K562 (cell line): ENCODE data around the gene GPR162. TPM values are rescaled to one million over a fixed set of nuclear protein-coding genes. Genes with fewer than 3 reads are reported as not detected.

ENCODE experiments used
- CREM ChIP-seq: IDR thresholded peaks from 2 replicates; pipeline ENCODE4 v1.6.1; 2014; ENCODE audit warnings: antibody characterized with exemption, low read depth
- EGR1 ChIP-seq: fragments of 450-650 bp; conservative IDR thresholded peaks from 2 replicates; pipeline ENCODE4 v1.6.1; 2017; ENCODE audit warnings: mild to moderate bottlenecking
- HDAC6 ChIP-seq: IDR thresholded peaks from 2 replicates; pipeline ENCODE4 v1.6.1; 2012; ENCODE audit warnings: low read depth, mild to moderate bottlenecking, control low read depth, inconsistent platforms, low read length, moderate library complexity
- HIVEP1 ChIP-seq: fragments of 250-450 bp; sonication (Bioruptor Pico); IDR thresholded peaks from 2 replicates; pipeline ENCODE4 v1.4.0; 2020; ENCODE audit warnings: mild to moderate bottlenecking
- HNRNPLL ChIP-seq: fragments of 200-400 bp; formaldehyde crosslinking; IDR thresholded peaks from 2 replicates; pipeline ENCODE4 v1.6.1; 2017; ENCODE audit warnings: low read length, low read depth, mild to moderate bottlenecking; ENCODE audit not compliant: poor library complexity, severe bottlenecking
- KDM5B ChIP-seq: fragments of 200-600 bp; sonication (generic); IDR thresholded peaks from 2 replicates; pipeline ENCODE4 v1.6.1; 2012; ENCODE audit warnings: low read depth, mild to moderate bottlenecking, moderate library complexity, low read length, control low read depth, inconsistent platforms; ENCODE audit not compliant: insufficient replicate concordance
- LARP7 ChIP-seq: fragments of 450-650 bp; IDR thresholded peaks from 2 replicates; pipeline ENCODE4 v1.6.1; 2016
- MITF ChIP-seq: IDR thresholded peaks from 2 replicates; pipeline ENCODE4 v1.6.1; 2014; ENCODE audit warnings: antibody characterized with exemption
- NR2C2 ChIP-seq, 2 experiments: fragments of 200-800 bp in 1 of 2; sonication (Bioruptor generic) in 1 of 2; sonication (generic) in 1 of 2; formaldehyde crosslinking in 1 of 2; IDR thresholded peaks; 2 replicates each; pipeline versions ENCODE4 v1.6.1 to v1.8.0; 2016 to 2022; ENCODE audit warnings: mild to moderate bottlenecking in 1 of 2, missing compliant biosample characterization in 1 of 2, missing genetic modification characterization in 1 of 2, missing genetic modification reagents in 1 of 2
- PCBP1 ChIP-seq: fragments of 200-400 bp; formaldehyde crosslinking; IDR thresholded peaks from 2 replicates; pipeline ENCODE4 v1.6.1; 2018; ENCODE audit warnings: mild to moderate bottlenecking, low read depth, low read length; ENCODE audit not compliant: poor library complexity, severe bottlenecking
- RBM17 ChIP-seq: fragments of 200-400 bp; formaldehyde crosslinking; IDR thresholded peaks from 2 replicates; pipeline ENCODE4 v1.6.1; 2017; ENCODE audit warnings: low read depth, mild to moderate bottlenecking, low read length, borderline replicate concordance
- SNRNP70 ChIP-seq: fragments of 200-400 bp; formaldehyde crosslinking; optimal IDR thresholded peaks from 2 replicates; pipeline ENCODE3; 2017; ENCODE audit warnings: low read depth, low read length
- TEAD2 ChIP-seq: fragments of 450-650 bp; IDR thresholded peaks from 2 replicates; pipeline ENCODE4 v1.6.1; 2016; ENCODE audit warnings: missing genetic modification characterization, control low read depth, missing compliant biosample characterization
- U2AF1 ChIP-seq: fragments of 200-400 bp; formaldehyde crosslinking; optimal IDR thresholded peaks from 2 replicates; pipeline ENCODE3; 2017; ENCODE audit warnings: mild to moderate bottlenecking, low read depth, low read length, moderate library complexity
- ZBED1 ChIP-seq: IDR thresholded peaks from 2 replicates; pipeline ENCODE4 v1.6.1; 2014
- ZFP36 ChIP-seq: fragments of 150-350 bp; IDR thresholded peaks from 2 replicates; pipeline ENCODE4 v1.6.1; 2018; ENCODE audit warnings: low read length, low read depth; ENCODE audit not compliant: partially characterized antibody
- ZKSCAN1 ChIP-seq: fragments of 150-350 bp; IDR thresholded peaks from 2 replicates; pipeline ENCODE4 v1.6.1; 2016; ENCODE audit warnings: low read depth, low read length
- ZNF12 ChIP-seq: sonication (generic); formaldehyde crosslinking; IDR thresholded peaks from 2 replicates; pipeline ENCODE4 v1.4.0; 2020; ENCODE audit warnings: mild to moderate bottlenecking, missing genetic modification reagents
- ZNF133 ChIP-seq: fragments of 250-450 bp; sonication (Bioruptor Pico); IDR thresholded peaks from 2 replicates; pipeline ENCODE4 v1.4.0; 2020; ENCODE audit warnings: mild to moderate bottlenecking
- ZNF695 ChIP-seq: fragments of 450-650 bp; formaldehyde crosslinking; IDR thresholded peaks from 2 replicates; pipeline ENCODE4 v1.4.0; 2020; ENCODE audit warnings: mild to moderate bottlenecking, moderate library complexity
- polyA plus RNA-seq, 8 experiments: library from polyadenylated mRNA; depleted of rRNA in 4 of 8; stranded (reverse) in 5 of 8; unstranded in 3 of 8; fragments of >200 nt; fragmentation: Nextera tagmentation in 2 of 8; fragmentation: Illumina TruSeq in 1 of 8; extraction: Ambion mirVana in 2 of 8; extraction: Trizol in 1 of 8; gene quantifications; 2 replicates each; pipeline versions ENCODE4 v1.2.1 to v1.2.3, GENCODE V29; 2011 to 2014; ENCODE audit warnings: inconsistent platforms in 1 of 8, missing spikeins in 1 of 8
- total RNA-seq, 7 experiments: library from RNA; depleted of rRNA in 6 of 7; stranded (reverse); fragments of >200 nt in 6 of 7; fragmentation: Illumina TruSeq in 2 of 7; extraction: Trizol in 2 of 7; gene quantifications; 2 replicates each; pipeline versions ENCODE4 v1.2.1 to v1.2.3, GENCODE V29; 2011 to 2021; ENCODE audit warnings: low replicate concordance in 1 of 7
- TF ChIP-seq, protein P1 (sequence below): IDR thresholded peaks from 2 replicates; pipeline ENCODE4 v1.6.1; 2016; ENCODE audit warnings: missing genetic modification characterization, missing compliant biosample characterization
- TF ChIP-seq, protein P2 (sequence below): fragments of 250-450 bp; sonication (Bioruptor Pico); IDR thresholded peaks from 2 replicates; pipeline ENCODE4 v1.4.0; 2020; ENCODE audit warnings: borderline replicate concordance
- TF ChIP-seq, protein P3 (sequence below): fragments of 450-650 bp; IDR thresholded peaks from 2 replicates; pipeline ENCODE4 v1.6.1; 2017; ENCODE audit warnings: mild to moderate bottlenecking, moderate library complexity

GPR162 gene
- total and polyA plus RNA-seq, 9 of the 15 experiments (the other 6 are each of a cell fraction or from before 2014, with no cell fraction given) = 0.65 to 1.8 (median 1.1) TPM; not detected in 2

DNA sequence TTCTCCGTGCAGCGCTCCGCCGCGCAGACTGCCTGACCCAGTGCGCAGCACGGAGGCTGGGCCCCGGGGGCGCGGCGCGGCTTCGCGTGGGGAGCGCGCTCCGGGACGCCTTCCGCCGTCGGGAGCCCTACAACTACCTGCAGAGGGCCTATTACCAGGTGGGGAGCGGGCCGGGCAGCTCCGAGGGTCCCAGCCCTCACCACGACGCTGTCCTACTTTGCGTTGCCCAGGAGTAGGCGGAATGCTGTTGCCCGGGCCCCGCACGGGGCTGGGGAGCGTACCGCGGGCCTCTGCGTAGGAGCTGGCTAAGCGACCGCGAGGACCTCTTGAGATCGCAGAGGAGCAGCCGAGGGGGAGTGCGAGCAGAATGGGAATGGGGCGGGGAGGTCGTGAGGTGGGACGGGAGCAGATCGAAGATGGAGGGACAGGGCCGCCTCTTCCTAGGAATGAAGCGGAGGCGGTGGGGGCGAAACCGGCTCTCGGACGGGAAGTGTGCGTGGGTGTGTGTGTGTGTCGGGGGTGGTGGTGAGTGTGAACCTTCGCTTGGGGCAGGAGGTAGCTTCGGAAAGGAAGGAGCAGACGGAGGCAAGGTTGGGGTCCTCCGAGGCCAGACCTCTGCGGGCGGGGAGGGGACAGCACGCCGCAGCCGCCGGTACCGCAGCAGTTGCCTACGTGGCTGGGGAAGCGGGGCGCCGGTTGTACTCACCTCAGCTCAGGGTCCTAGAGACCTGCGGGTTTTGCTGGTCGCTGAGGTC, 7.3 kb downstream of the GPR162 start (continued):
- no peak for TF ChIP-seq ZBED1
- no peak for TF ChIP-seq MITF
- TF ChIP-seq, protein P1, sequence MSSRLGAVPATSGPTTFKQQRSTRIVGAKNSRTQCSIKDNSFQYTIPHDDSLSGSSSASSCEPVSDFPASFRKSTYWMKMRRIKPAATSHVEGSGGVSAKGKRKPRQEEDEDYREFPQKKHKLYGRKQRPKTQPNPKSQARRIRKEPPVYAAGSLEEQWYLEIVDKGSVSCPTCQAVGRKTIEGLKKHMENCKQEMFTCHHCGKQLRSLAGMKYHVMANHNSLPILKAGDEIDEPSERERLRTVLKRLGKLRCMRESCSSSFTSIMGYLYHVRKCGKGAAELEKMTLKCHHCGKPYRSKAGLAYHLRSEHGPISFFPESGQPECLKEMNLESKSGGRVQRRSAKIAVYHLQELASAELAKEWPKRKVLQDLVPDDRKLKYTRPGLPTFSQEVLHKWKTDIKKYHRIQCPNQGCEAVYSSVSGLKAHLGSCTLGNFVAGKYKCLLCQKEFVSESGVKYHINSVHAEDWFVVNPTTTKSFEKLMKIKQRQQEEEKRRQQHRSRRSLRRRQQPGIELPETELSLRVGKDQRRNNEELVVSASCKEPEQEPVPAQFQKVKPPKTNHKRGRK = no peak
- TF ChIP-seq SNRNP70 = no peak
- peak; percentile 99 for TF ChIP-seq EGR1
- no peak for TF ChIP-seq ZFP36
- TF ChIP-seq CREM = peak; percentile 31; the same call in 1 of the 2 replicates
- TF ChIP-seq PCBP1 = peak; percentile 30
- TF ChIP-seq KDM5B = peak; percentile 32
- TF ChIP-seq HDAC6 = no peak
- TF ChIP-seq NR2C2 (CRISPR knock-in tag; IDR thresholded peaks at IDR 0.05) = no peak
- no peak for TF ChIP-seq NR2C2 (tag; IDR thresholded peaks at IDR 0.05)
- TF ChIP-seq, protein P2, sequence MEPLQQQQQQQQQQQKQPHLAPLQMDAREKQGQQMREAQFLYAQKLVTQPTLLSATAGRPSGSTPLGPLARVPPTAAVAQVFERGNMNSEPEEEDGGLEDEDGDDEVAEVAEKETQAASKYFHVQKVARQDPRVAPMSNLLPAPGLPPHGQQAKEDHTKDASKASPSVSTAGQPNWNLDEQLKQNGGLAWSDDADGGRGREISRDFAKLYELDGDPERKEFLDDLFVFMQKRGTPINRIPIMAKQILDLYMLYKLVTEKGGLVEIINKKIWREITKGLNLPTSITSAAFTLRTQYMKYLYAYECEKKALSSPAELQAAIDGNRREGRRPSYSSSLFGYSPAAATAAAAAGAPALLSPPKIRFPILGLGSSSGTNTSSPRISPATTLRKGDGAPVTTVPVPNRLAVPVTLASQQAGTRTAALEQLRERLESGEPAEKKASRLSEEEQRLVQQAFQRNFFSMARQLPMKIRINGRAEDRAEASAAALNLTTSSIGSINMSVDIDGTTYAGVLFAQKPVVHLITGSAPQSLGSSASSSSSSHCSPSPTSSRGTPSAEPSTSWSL (CRISPR knock-in tag) = no peak
- peak; percentile 67 for TF ChIP-seq HNRNPLL
- TF ChIP-seq ZNF12 = no peak
- no peak for TF ChIP-seq U2AF1
- no peak for TF ChIP-seq ZNF133 (CRISPR knock-in tag)
- TF ChIP-seq RBM17 = no peak
- TF ChIP-seq, protein P3, sequence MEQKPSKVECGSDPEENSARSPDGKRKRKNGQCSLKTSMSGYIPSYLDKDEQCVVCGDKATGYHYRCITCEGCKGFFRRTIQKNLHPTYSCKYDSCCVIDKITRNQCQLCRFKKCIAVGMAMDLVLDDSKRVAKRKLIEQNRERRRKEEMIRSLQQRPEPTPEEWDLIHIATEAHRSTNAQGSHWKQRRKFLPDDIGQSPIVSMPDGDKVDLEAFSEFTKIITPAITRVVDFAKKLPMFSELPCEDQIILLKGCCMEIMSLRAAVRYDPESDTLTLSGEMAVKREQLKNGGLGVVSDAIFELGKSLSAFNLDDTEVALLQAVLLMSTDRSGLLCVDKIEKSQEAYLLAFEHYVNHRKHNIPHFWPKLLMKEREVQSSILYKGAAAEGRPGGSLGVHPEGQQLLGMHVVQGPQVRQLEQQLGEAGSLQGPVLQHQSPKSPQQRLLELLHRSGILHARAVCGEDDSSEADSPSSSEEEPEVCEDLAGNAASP = no peak
- no peak for TF ChIP-seq ZNF695 (CRISPR knock-in tag)
- TF ChIP-seq HIVEP1 = no peak
- TF ChIP-seq ZKSCAN1 = no peak
- TF ChIP-seq TEAD2 (tag) = no peak
- peak; percentile 63; the same call in 1 of the 2 replicates for TF ChIP-seq LARP7
